Endothelial cell of umbilical vein (primary cell): Measurements from ENCODE around the gene EFHD1. TPM values are rescaled to one million over a fixed set of nuclear protein-coding genes. Genes with fewer than 3 reads are reported as not detected.

Experiments
- BruUV-seq: library from RNA; stranded (reverse); fragments of 400-500 nt; replicated peaks from 2 replicates; lab custom pipeline; 2021; lab: Mats Ljungman, UMichigan
- CTCF ChIA-PET: fragments of 300-600, 350-600 bp; sonication (Branson Sonifier 250); formaldehyde crosslinking; loops from one replicate; lab custom pipeline; 2021; ENCODE audit warnings: antibody characterized with exemption, inconsistent platforms; lab: Charles Lee
- POLR2A ChIA-PET: fragments of 300-600, 350-600 bp; sonication (Branson Sonifier 250); formaldehyde crosslinking; loops from one replicate; lab custom pipeline; 2021; ENCODE audit warnings: antibody characterized with exemption, inconsistent platforms; lab: Charles Lee
- DNase-seq: peaks from one replicate; pipeline ENCODE4 v3.0.0-alpha.2; 2011; ENCODE audit warnings: low read depth, low spot score
- FAIRE-seq: peaks from 2 replicates; lab custom pipeline; 2011; peaks lifted over from hg19 to GRCh38; lab: Jason Lieb, UNC
- H2AFZ ChIP-seq: 2 replicates; pipeline ENCODE4 v1.6.0; 2012; ENCODE audit warnings: low read depth, low read length, control low read depth, inconsistent platforms
- H3K27ac ChIP-seq: 2 replicates; pipeline ENCODE4 v1.5.1; 2011; ENCODE audit warnings: low read depth, mild to moderate bottlenecking, control low read depth, low read length, moderate library complexity; ENCODE audit not compliant: insufficient read depth
- H3K27me3 ChIP-seq, 2 experiments: 2 replicates each; pipeline versions ENCODE4 v1.6.0 to v1.6.1; 2011; ENCODE audit warnings: low read length in 2 of 2, mixed read lengths in 1 of 2; ENCODE audit not compliant: control insufficient read depth in 2 of 2, insufficient read depth in 2 of 2
- H3K36me3 ChIP-seq, 2 experiments: 2 replicates in 1 of 2; 3 replicates in 1 of 2; pipeline ENCODE4 v1.5.1; 2011; ENCODE audit warnings: low read length in 2 of 2, mild to moderate bottlenecking in 1 of 2, moderate library complexity in 1 of 2; ENCODE audit not compliant: control insufficient read depth in 2 of 2, insufficient read depth in 2 of 2; ENCODE audit errors: extremely low read depth in 1 of 2
- H3K4me1 ChIP-seq: 3 replicates; pipeline ENCODE4 v1.5.1; 2011; ENCODE audit warnings: mild to moderate bottlenecking, low read length; ENCODE audit not compliant: control insufficient read depth, insufficient read depth; ENCODE audit errors: extremely low read depth
- H3K4me2 ChIP-seq: 2 replicates; pipeline ENCODE4 v1.6.1; 2011; ENCODE audit warnings: low read length, control low read depth, mixed read lengths; ENCODE audit not compliant: insufficient read depth
- H3K4me3 ChIP-seq, 3 experiments: fragments of 200-600 bp in 1 of 3; sonication (generic), shearing (Covaris generic) in 1 of 3; replicated peaks in 1 of 3; 2 replicates each; pipeline ENCODE4 v1.5.1; 2011 to 2016; ENCODE audit warnings: control low read depth in 3 of 3, low read length in 3 of 3, mild to moderate bottlenecking in 2 of 3, inconsistent platforms in 1 of 3, low read depth in 1 of 3, moderate library complexity in 1 of 3; ENCODE audit not compliant: insufficient read depth in 1 of 3
- H3K79me2 ChIP-seq: 2 replicates; pipeline ENCODE4 v1.6.0; 2012; ENCODE audit warnings: low read length, inconsistent platforms; ENCODE audit not compliant: control insufficient read depth, insufficient read depth
- H3K9ac ChIP-seq: replicated peaks from 2 replicates; pipeline ENCODE3; 2011; ENCODE audit warnings: low read length, control low read depth; ENCODE audit not compliant: insufficient read depth; ENCODE audit errors: extremely low read depth
- H3K9me1 ChIP-seq: replicated peaks from 3 replicates; pipeline ENCODE4 v1.6.0; 2011; ENCODE audit warnings: mild to moderate bottlenecking, low read length; ENCODE audit not compliant: control insufficient read depth, insufficient read depth; ENCODE audit errors: extremely low read depth
- H3K9me3 ChIP-seq: replicated peaks from 2 replicates; pipeline ENCODE4 v1.5.1; 2012; ENCODE audit warnings: low read length, inconsistent platforms; ENCODE audit not compliant: control insufficient read depth, insufficient read depth
- H4K20me1 ChIP-seq: replicated peaks from 2 replicates; pipeline ENCODE3; 2011; ENCODE audit warnings: mild to moderate bottlenecking, low read length; ENCODE audit not compliant: control insufficient read depth, insufficient read depth; ENCODE audit errors: extremely low read depth
- EZH2 ChIP-seq: IDR thresholded peaks from 2 replicates; pipeline ENCODE4 v1.6.1; 2012; ENCODE audit warnings: borderline replicate concordance, low read depth, mild to moderate bottlenecking, moderate library complexity, low read length, inconsistent platforms; ENCODE audit not compliant: severe bottlenecking
- FOS ChIP-seq: IDR thresholded peaks from 2 replicates; pipeline ENCODE4 v1.6.1; 2011; ENCODE audit warnings: mild to moderate bottlenecking, low read length, moderate library complexity, borderline replicate concordance; ENCODE audit not compliant: insufficient read depth
- GATA2 ChIP-seq: IDR thresholded peaks from 2 replicates; pipeline ENCODE4 v1.7.0; 2011; ENCODE audit warnings: low read depth, mild to moderate bottlenecking, moderate library complexity, mixed read lengths, low read length; ENCODE audit not compliant: insufficient read length, insufficient read depth
- JUN ChIP-seq: IDR thresholded peaks from 2 replicates; pipeline ENCODE4 v1.6.1; 2011; ENCODE audit warnings: borderline replicate concordance, low read depth; ENCODE audit not compliant: insufficient read length, insufficient read depth
- MYC ChIP-seq: IDR thresholded peaks from one replicate; pipeline ENCODE4 v1.6.1; 2011; ENCODE audit warnings: mild to moderate bottlenecking, low read depth, low read length
- POLR2A ChIP-seq: IDR thresholded peaks from 2 replicates; pipeline ENCODE4 v1.6.1; 2012; ENCODE audit warnings: low read depth, mild to moderate bottlenecking, control low read depth, low read length
- POLR2AphosphoS5 ChIP-seq: IDR thresholded peaks from 2 replicates; pipeline ENCODE4 v1.6.1; 2012; ENCODE audit warnings: low read depth, mild to moderate bottlenecking, control low read depth, low read length, moderate library complexity; ENCODE audit not compliant: insufficient read depth
- dilution Hi-C: fragments of 300-500 bp; cut with MboI; formaldehyde crosslinking; loops from one replicate; pipeline ENCODE4 v1.15.0; 2019; ENCODE audit warnings: low sequenced_read_pairs; ENCODE audit not compliant: extremely low pct_ligation_motif_present
- intact Hi-C: fragments of 100-400 bp; cut with micrococcal nuclease; formaldehyde crosslinking; loops from one replicate; pipeline ENCODE4 v1.10.0; 2022
- polyA plus RNA-seq, 4 experiments: library from polyadenylated mRNA; depleted of rRNA in 3 of 4; stranded (reverse) in 3 of 4; unstranded in 1 of 4; fragments of >200 nt; gene quantifications; 2 replicates each; pipeline versions ENCODE4 v1.2.1 to v1.2.3, GENCODE V29; 2011 to 2012; ENCODE audit warnings: missing spikeins in 1 of 4
- total RNA-seq: library from RNA; stranded (reverse); gene quantifications from 2 replicates; pipeline ENCODE4 v1.2.3, GENCODE V29; 2021
- TF ChIP-seq, protein P1 (sequence below): IDR thresholded peaks from 2 replicates; pipeline ENCODE4 v1.6.1; 2011; ENCODE audit not compliant: insufficient read depth, insufficient read length
- TF ChIP-seq, protein P2 (sequence below), 2 donors: IDR thresholded peaks; 1 replicate in 1 of 2; 2 replicates in 1 of 2; pipeline ENCODE4 v1.5.1; 2011; ENCODE audit warnings: low read length in 2 of 2, mild to moderate bottlenecking in 2 of 2, moderate library complexity in 2 of 2, control low read depth in 1 of 2, inconsistent platforms in 1 of 2, low read depth in 1 of 2; ENCODE audit not compliant: insufficient read depth in 1 of 2; ENCODE audit errors: extremely low read depth in 1 of 2

Gene EFHD1
- total and polyA plus RNA-seq, 2 donors (not counting 3 experiments of a cell fraction or from before 2014, with no cell fraction given): 0.18 TPM; not detected in 1

DNA sequence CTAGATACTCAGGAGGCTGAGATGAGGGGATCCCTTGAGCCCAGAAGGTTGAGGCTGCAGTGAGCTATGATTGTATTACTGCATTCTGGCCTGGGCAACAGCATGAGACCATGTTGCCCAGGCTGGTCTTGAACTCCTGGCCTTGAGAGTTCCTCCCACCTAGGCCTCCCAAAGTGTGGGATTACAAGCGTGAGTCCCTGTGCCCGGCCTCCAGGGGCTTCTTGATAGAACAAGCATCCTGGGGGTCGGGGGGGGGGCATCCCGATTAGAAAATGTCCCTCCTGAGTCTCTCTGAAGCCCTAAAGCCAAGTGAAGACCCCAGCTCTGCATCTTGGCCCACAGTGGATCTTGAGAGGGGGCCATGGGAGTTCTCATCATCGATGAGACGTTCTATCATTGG is 22.3 kb upstream of the EFHD1 start:
- Histone ChIP-seq H3K27ac (no peak overlapping the region), H3K9me1 (no peaks in the 10 kb centered on the region), H4K20me1 (no peaks in the 10 kb centered on the region), H3K4me3 (no peak overlapping the region), H3K9me3 (no peaks in the 10 kb centered on the region), H3K27me3 (no peaks in the 10 kb centered on the region), H3K36me3 (no peaks in the 10 kb centered on the region), H3K9ac (no peak overlapping the region), H2AFZ (no peak overlapping the region), H3K4me1 (no peaks in the 10 kb centered on the region), H3K4me2 (no peak overlapping the region), H3K79me2 (no peaks in the 10 kb centered on the region)
- no peak for DNase-seq
- no peak for FAIRE-seq
- intact Hi-C loops (no loop called here), dilution Hi-C loops (no loop called here)
- BruUV-seq: no TSS peak
- ChIA-PET POLR2A (no interaction called here), CTCF (interaction anchor here (0.7 to 4.3 kb wide), 11 partner anchors 9 to 640 kb away, joined by 3 to 27 read pairs (median 5); partner anchors contain the start of genes ATG16L1 and EFHD1)
- TF ChIP-seq, protein P1, sequence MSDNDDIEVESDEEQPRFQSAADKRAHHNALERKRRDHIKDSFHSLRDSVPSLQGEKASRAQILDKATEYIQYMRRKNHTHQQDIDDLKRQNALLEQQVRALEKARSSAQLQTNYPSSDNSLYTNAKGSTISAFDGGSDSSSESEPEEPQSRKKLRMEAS: no peak
- TF ChIP-seq FOS (no peak), POLR2AphosphoS5 (no peak), POLR2A (no peak), MYC (no peak), GATA2 (no peak), EZH2 (no peak), JUN (no peak)
- TF ChIP-seq, protein P2, sequence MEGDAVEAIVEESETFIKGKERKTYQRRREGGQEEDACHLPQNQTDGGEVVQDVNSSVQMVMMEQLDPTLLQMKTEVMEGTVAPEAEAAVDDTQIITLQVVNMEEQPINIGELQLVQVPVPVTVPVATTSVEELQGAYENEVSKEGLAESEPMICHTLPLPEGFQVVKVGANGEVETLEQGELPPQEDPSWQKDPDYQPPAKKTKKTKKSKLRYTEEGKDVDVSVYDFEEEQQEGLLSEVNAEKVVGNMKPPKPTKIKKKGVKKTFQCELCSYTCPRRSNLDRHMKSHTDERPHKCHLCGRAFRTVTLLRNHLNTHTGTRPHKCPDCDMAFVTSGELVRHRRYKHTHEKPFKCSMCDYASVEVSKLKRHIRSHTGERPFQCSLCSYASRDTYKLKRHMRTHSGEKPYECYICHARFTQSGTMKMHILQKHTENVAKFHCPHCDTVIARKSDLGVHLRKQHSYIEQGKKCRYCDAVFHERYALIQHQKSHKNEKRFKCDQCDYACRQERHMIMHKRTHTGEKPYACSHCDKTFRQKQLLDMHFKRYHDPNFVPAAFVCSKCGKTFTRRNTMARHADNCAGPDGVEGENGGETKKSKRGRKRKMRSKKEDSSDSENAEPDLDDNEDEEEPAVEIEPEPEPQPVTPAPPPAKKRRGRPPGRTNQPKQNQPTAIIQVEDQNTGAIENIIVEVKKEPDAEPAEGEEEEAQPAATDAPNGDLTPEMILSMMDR (IDR thresholded peaks at IDR 0.05; ENCODE audit: extremely low read depth in 1 of 2, insufficient read depth in 1 of 2, low read depth in 1 of 2, low read length in 2 of 2): no peak
